Ascending aorta (tissue), 2 donors: ENCODE data around the gene EGFR. TPM values are rescaled to one million over a fixed set of nuclear protein-coding genes. Genes with fewer than 3 reads are reported as not detected.
A peak's percentile ranks its signal among the peaks of the same experiment; 100 is the strongest.

Source experiments
- DNase-seq, 2 donors: peaks; one replicate each; pipeline ENCODE4 v3.0.0-alpha.2; 2019; ENCODE audit warnings: low spot score in 2 of 2
- H3K27ac ChIP-seq, 2 donors: fragments of 200-600 bp; sonication (generic); one replicate each; pipeline ENCODE4 v1.5.1; 2016 to 2017; ENCODE audit warnings: mild to moderate bottlenecking in 1 of 2
- H3K27me3 ChIP-seq: fragments of 200-600 bp; sonication (generic); one replicate; pipeline ENCODE4 v1.5.1; 2017
- H3K36me3 ChIP-seq, 2 donors: fragments of 200-600 bp; sonication (generic); one replicate each; pipeline ENCODE4 v1.5.1; 2016
- H3K4me1 ChIP-seq, 2 donors: fragments of 200-600 bp; sonication (generic); one replicate each; pipeline ENCODE4 v1.5.1; 2016 to 2017; ENCODE audit warnings: mild to moderate bottlenecking in 1 of 2
- H3K4me3 ChIP-seq, 2 donors: fragments of 200-600 bp; sonication (generic); one replicate each; pipeline ENCODE4 v1.5.1; 2016 to 2017; ENCODE audit warnings: mild to moderate bottlenecking in 1 of 2
- H3K9me3 ChIP-seq, 2 donors: fragments of 200-600 bp; sonication (generic); one replicate each; pipeline ENCODE4 v1.5.1; 2016
- CTCF ChIP-seq, 3 experiments: fragments of 200-600 bp in 2 of 3; fragments of 450-650 bp in 1 of 3; sonication (generic) in 2 of 3; IDR thresholded peaks; one replicate each; pipeline ENCODE4 v1.5.1; 2016 to 2019; ENCODE audit warnings: antibody characterized with exemption in 3 of 3, mild to moderate bottlenecking in 1 of 3, moderate library complexity in 1 of 3
- intact Hi-C: fragments of 100-400 bp; cut with DNase I; formaldehyde crosslinking; loops from one replicate; pipeline ENCODE4 v1.15.1; 2023
- total RNA-seq: library from RNA; depleted of rRNA; stranded (reverse); fragments of >200 nt; gene quantifications from one replicate; pipeline ENCODE4 v1.1.0, GENCODE V29; 2016

EGFR gene
- total RNA-seq, 1 donor from 2014 or later, result 33.8 TPM

- Histone ChIP-seq H3K27ac (no peak overlapping the region), H3K4me3 (no peak overlapping the region), H3K27me3 (no peaks in the 10 kb centered on the region), H3K4me1 (peaks cover 5 to 33% of the 10 kb centered on the region in 2 donors), H3K9me3 (no peaks in the 10 kb centered on the region), H3K36me3 (no peaks in the 10 kb centered on the region)
- no peak for TF ChIP-seq CTCF (IDR thresholded peaks at IDR 0.05)
- intact Hi-C loops, result no loop called here
- no peak for DNase-seq
These were observed 65.5 kb downstream of the EGFR start for GRCh38 chr7:55084307-55084706.

DNA sequence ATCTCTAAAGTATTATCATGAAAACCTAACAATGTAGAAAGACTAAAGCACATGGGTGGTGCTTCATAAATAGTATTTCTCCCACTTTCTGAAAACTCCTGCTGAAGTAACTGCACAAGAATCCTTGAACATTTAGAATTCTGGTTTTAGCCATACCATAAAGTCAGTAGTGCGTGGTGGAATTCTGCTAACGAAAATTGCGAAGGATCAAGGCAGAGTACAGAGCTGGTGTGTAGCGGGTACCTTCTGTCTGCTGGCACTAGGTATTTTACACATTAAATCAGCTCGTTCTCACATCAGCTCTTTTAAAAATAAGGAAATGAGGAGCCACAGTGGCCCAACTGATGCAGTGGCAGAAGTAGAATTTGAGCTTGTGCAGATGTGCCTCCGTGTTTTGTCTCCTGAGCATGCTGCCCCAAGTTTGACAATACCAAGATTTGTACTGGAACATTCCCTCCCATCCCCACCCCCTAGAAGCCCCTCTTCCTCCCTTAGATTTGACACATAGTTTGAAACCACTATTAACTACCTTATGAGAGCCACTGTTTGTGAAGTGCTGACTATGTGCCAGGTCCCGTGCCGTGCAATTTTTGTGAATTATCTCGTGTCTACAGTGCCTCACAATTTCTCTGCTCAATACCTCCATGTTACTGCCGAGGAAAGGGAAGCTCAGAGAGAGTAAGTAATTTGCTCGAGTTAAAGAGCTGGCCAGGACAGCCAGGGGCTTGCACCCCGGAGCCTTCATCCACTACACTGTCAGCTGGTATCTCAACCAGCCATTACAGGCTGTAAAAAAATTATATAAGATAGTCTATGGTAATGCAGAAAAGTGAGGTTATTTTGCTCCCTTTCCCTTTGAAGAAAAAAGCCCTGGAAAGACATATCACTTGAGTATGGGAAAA is 66.9 kb downstream of the EGFR start:
- TF ChIP-seq CTCF (IDR thresholded peaks at IDR 0.05), result no peak
- Histone ChIP-seq H3K27me3 (no peaks in the 10 kb centered on the region), H3K9me3 (no peaks in the 10 kb centered on the region), H3K27ac (peak overlapping the region; percentile 15 to 73), H3K4me1 (peaks cover 5 to 33% of the 10 kb centered on the region in 2 donors), H3K4me3 (peak overlapping the region; percentile 35 to 53), H3K36me3 (no peaks in the 10 kb centered on the region)
- intact Hi-C loops, result loop anchor here (5.0 kb wide), 1 partner anchor 42 kb away; no protein-coding TSS in a partner anchor
- no peak for DNase-seq

GRCh38 chr7:55086413-55087201 is 67.8 kb downstream of the EGFR start:
- no peak for TF ChIP-seq CTCF (IDR thresholded peaks at IDR 0.05)
- H3K27ac ChIP-seq, result peak overlapping the region; percentile 15 to 73
- peak overlapping the region; percentile 35 to 53 for H3K4me3 ChIP-seq
- no peaks in the 10 kb centered on the region for H3K27me3 ChIP-seq
- H3K36me3 ChIP-seq, result no peaks in the 10 kb centered on the region
- H3K9me3 ChIP-seq, result no peaks in the 10 kb centered on the region
- no peak for DNase-seq
- intact Hi-C loops, result loop anchor here (5.0 kb wide), 1 partner anchor 41 kb away; no protein-coding TSS in a partner anchor
- peaks cover 5 to 32% of the 10 kb centered on the region in 2 donors for H3K4me1 ChIP-seq

GRCh38 chr7:55087521-55087961 is 68.7 kb downstream of the EGFR start:
- no peak for DNase-seq
- TF ChIP-seq CTCF (IDR thresholded peaks at IDR 0.05), result no peak
- Histone ChIP-seq H3K27me3 (no peaks in the 10 kb centered on the region), H3K9me3 (no peaks in the 10 kb centered on the region), H3K27ac (peak overlapping the region; percentile 15 to 73), H3K36me3 (no peaks in the 10 kb centered on the region), H3K4me1 (peaks cover 5 to 29% of the 10 kb centered on the region in 2 donors), H3K4me3 (no peak overlapping the region)
- intact Hi-C loops, result loop anchor here (5.0 kb wide), 1 partner anchor 40 kb away; no protein-coding TSS in a partner anchor

- intact Hi-C loops, result loop anchor here (5.0 kb wide), 1 partner anchor 39 kb away; no protein-coding TSS in a partner anchor
- no peaks in the 10 kb centered on the region for H3K9me3 ChIP-seq
- H3K4me3 ChIP-seq, result no peak overlapping the region
- H3K27me3 ChIP-seq, result no peaks in the 10 kb centered on the region
- peak overlapping the region in 1 of 2 donors; percentile 73 for H3K27ac ChIP-seq
- no peak for DNase-seq
- H3K4me1 ChIP-seq, result peaks cover 5 to 32% of the 10 kb centered on the region in 2 donors
- no peaks in the 10 kb centered on the region for H3K36me3 ChIP-seq
- TF ChIP-seq CTCF (IDR thresholded peaks at IDR 0.05), result no peak
These were observed 69.3 kb downstream of the EGFR start for GRCh38 chr7:55088107-55088506.
